NCI-H1048 (cell line): ENCODE measurements around the gene SLC44A2.

ENCODE experiments used
- DNase-seq: peaks from one replicate; lab custom pipeline; 2025; lab: John Stamatoyannopoulos, UW

The SLC44A2 gene

DNA sequence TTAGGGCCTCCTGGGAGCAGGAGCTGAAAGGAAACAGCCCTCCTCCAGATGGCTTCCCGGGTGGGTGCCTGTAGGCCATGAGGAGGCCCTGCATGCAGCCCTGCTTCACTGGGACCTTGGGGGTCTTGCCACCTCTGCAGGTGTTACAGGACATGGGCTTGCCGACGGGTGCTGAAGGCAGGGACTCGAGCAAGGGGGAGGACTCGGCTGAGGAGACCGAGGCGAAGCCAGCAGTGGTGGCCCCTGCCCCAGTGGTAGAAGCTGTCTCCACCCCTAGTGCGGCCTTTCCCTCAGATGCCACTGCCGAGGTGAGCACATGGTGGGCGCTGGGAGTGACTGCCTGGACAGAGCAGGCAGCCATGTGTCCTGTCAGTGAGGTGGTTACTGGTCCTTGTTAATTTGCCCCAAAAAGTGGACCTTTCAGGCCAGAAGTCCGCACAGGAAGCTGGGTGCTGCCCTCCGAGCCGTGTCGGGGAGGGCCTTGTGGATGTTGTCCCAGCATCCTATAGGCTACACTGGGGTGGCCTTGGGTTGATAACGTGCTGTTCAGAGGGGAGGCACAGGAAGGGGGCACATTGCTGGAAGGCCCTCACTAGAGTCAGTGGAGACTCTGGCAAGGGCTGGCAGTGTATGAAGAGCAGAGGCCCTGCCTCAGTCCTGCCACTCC lies 57.2 kb downstream of the SLC44A2 start:
- DNase-seq = no peak

DNA sequence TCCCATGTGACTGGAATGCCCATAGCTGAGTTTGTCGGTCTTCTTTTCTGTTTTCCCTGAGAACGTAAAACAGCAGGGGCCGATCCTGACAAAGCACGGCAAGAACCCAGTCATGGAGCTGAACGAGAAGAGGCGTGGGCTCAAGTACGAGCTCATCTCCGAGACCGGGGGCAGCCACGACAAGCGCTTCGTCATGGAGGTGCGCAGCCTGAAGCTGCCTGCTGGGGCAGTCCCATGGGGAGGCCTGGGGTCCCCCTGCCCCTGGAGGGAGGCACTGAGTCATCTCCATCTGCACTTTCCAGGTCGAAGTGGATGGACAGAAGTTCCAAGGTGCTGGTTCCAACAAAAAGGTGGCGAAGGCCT lies 57.7 kb downstream of the SLC44A2 start:
- no peak for DNase-seq

DNA sequence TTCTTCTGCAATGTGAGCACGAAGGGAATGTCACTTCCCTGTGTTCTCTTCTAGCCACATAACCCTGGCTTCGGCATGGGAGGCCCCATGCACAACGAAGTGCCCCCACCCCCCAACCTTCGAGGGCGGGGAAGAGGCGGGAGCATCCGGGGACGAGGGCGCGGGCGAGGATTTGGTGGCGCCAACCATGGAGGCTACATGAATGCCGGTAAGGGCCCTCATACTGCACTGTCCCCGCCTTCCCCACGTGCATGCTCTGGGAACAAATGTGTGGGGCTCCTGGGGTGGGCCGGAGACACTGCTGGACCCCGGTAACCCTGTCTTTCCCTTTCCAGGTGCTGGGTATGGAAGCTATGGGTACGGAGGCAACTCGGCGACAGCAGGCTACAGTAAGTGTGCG lies 58.2 kb downstream of the SLC44A2 start:
- DNase-seq = no peak

DNA sequence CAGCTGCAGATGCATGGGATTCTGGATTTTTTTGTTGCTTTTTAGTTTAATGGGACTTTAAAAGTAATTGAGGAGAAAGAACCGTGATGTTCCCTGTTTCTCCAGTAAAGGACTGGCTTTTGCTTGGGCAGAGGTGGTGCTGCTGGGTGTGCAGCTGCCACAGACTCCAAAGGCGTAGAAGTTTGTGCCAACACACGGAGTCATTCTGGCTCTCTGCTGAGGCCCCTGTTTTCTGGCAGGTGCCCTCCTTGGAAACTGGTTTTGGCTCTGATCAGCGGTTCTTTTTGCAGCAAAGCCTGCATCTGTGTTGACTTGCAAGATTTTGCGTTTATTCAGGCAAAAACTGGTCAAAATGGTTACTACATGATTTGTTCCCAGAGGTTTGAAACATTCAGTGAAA lies 59.9 kb downstream of the SLC44A2 start:
- DNase-seq = no peak

DNA sequence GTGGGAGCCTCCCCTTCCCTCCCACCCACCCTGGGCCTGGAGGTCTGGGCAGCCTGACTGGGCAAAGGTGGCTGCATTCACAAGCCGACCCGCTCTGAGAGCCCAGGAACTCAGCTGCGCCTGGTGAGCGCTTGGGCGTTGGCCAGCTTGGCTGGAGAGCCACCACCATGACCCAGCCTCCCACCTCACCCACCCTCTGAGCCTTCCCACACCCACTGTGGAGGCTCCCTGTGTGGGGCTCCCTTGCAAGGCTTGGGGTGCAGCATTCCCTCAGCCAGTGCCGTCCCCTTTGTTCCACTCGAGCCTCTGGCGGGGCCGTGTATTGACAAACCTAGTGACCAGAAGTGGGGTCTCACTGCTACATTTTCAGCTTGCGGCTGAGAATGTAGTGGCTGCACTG lies 60.8 kb downstream of the SLC44A2 start:
- DNase-seq = no peak

DNA sequence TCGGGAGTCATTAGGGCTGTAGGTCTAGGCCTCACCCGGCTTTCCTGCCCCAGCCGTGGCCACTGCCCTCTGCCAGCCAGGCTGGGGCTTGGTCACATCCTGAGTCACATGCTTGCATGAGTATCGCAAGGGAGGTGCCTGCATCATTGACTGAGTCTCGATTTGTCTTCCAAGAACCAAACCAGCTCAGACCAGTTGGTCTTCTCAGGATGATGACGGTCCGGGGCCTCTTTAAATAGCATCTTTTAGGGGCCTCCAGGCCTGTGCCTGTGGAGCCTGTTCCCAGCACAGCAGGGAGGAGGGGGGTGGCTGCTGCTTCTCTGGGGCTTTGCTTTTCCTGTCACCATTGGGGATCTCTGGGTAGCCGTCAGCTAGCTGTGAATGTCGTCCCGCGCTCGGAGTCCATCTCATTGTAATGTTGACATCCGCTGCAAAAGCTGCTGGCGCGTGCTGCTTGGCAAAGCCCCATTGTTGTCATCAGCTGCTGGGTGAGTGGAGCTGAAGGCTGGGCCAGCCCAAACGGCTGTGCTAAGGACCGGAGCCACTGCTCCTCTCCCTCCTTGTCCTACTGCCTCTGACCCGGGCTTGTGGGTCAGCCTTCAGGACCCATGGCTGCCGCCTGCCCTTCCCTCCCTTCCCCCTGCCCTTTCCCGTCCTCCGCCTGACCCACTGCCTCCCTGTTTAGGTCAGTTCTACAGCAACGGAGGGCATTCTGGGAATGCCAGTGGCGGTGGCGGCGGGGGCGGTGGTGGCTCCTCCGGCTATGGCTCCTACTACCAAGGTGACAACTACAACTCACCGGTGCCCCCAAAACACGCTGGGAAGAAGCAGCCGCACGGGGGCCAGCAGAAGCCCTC lies 61.5 kb downstream of the SLC44A2 start:
- DNase-seq = no peak

DNA sequence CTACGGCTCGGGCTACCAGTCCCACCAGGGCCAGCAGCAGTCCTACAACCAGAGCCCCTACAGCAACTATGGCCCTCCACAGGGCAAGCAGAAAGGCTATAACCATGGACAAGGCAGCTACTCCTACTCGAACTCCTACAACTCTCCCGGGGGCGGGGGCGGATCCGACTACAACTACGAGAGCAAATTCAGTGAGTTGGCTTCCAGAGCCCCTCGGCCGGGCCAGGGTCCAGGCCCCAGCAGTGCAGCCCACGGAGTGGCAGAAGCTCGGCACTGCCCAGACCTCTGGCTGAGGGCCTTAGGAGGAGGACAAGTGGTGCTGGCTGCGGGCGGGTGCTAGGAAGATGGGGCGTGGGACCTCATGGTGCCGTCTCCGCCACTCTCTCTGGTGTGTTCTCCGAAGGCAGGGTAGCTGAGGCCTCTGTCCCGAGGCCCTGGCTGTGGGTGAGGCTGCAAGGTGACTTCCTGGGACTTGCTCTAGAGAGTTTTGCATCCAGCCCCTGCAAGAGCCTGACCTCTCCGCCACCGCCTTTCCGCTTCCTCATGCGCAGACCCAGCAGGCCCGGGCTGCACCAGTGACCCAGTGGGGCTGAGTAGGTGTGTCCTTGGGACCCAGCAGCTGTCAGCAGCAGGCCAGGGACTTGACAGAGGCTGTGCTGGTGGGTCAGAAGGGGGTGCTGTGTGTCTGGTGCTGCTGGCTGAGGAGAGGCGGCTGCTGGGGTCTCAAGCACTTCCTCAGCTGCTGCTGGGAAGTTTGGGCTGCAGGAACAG lies 62.4 kb downstream of the SLC44A2 start:
- DNase-seq = no peak

GRCh38 chr19:10688545-10689280 lies 63.4 kb downstream of the SLC44A2 start:
- DNase-seq = no peak

DNA sequence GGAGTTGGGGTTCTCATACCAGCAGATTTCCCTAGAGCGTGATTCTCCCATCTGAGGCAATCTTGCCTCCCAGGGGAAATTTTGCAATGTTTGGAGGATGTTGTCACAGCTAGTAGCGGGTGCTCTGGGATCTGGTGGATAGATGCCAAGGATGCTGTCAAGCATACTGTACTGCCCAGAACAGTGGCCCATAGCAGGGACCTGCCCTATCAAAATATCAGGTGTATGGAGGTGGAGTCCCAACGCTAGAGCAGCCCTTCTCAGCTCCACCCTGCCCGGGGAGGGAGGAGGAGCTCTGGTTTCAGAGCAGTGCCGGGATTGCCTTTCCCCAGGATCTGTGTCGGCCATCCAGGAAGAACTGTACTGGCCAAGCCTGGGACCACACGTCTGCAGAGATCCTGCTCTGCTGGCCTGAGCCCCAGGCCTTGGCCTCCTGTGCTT lies 65.0 kb downstream of the SLC44A2 start:
- no peak for DNase-seq

- no peak for DNase-seq
These were observed 66.0 kb downstream of the SLC44A2 start for GRCh38 chr19:10691178-10691881.

DNA sequence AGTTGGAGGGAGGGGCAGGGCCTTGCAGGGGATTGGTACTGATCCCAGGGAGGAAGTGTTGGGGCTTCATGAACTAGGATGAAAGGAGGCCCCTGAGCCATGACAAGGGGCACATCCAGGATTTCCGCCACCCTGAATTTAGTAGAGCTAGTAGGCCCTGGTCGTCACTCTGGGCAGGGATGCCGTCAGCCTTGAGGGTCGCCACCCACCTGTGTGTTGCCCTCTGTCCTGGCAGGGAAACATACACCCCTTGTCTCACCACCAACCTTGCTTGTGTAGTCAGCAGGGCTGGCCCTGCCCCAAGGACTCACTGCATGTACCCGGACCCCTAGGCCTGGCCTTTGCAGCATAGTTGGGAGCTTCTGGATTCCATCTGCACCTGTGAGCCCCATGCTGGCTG lies 66.5 kb downstream of the SLC44A2 start:
- no peak for DNase-seq

GRCh38 chr19:10692673-10693264 lies 67.4 kb downstream of the SLC44A2 start:
- DNase-seq = no peak
